K562 (cell line): ENCODE results near the gene MIEN1. TPM values are rescaled to one million over a fixed set of nuclear protein-coding genes. Genes with fewer than 3 reads are reported as not detected.
A peak's percentile ranks its signal among the peaks of the same experiment; 100 is the strongest.

Experiments
- BRD9 ChIP-seq: fragments of 450-650 bp; IDR thresholded peaks from 2 replicates; pipeline ENCODE4 v1.6.1; 2018; ENCODE audit warnings: low read depth; ENCODE audit not compliant: partially characterized antibody
- DIDO1 ChIP-seq: fragments of 450-650 bp; IDR thresholded peaks from 2 replicates; pipeline ENCODE4 v1.6.1; 2016; ENCODE audit warnings: low read depth, missing biosample characterization, missing genetic modification characterization
- ESRRB ChIP-seq: fragments of 250-450 bp; sonication (Bioruptor Pico); IDR thresholded peaks from 2 replicates; pipeline ENCODE4 v1.5.0; 2020; ENCODE audit warnings: mild to moderate bottlenecking, moderate library complexity, borderline replicate concordance
- ETS1 ChIP-seq: conservative IDR thresholded peaks from 2 replicates; pipeline ENCODE4 v1.6.1; 2011; ENCODE audit warnings: low read depth, mild to moderate bottlenecking, low read length; ENCODE audit not compliant: control insufficient read depth
- IFI16 ChIP-seq: fragments of 250-450 bp; sonication (Bioruptor Pico); IDR thresholded peaks from 2 replicates; pipeline ENCODE4 v2.1.2; 2022; ENCODE audit warnings: mild to moderate bottlenecking, inconsistent platforms
- JUNB ChIP-seq: fragments of 450-650 bp; formaldehyde crosslinking; conservative IDR thresholded peaks from 2 replicates; pipeline ENCODE4 v1.4.0; 2020; ENCODE audit warnings: mild to moderate bottlenecking
- KAT7 ChIP-seq: sonication (generic); formaldehyde crosslinking; IDR thresholded peaks from 2 replicates; pipeline ENCODE4 v1.8.0; 2022; ENCODE audit warnings: missing genetic modification reagents, mild to moderate bottlenecking, borderline replicate concordance
- KDM1A ChIP-seq, 2 experiments: fragments of 450-650 bp; IDR thresholded peaks; 2 replicates each; pipeline ENCODE4 v1.6.1; 2016; ENCODE audit warnings: mild to moderate bottlenecking in 2 of 2
- LARP7 ChIP-seq: fragments of 450-650 bp; IDR thresholded peaks from 2 replicates; pipeline ENCODE4 v1.6.1; 2016
- MAFK ChIP-seq: IDR thresholded peaks from 2 replicates; pipeline ENCODE4 v1.6.1; 2011; ENCODE audit warnings: low read length, improper control_type of control experiment
- MECOM ChIP-seq: fragments of 250-450 bp; sonication (Bioruptor Pico); IDR thresholded peaks from 2 replicates; pipeline ENCODE4 v1.8.0; 2022; ENCODE audit warnings: inconsistent platforms
- RAD21 ChIP-seq, 2 experiments: fragments of 250-450 bp in 1 of 2; fragments of 450-650 bp in 1 of 2; sonication (Bioruptor Pico) in 1 of 2; formaldehyde crosslinking in 1 of 2; IDR thresholded peaks in 1 of 2; conservative IDR thresholded peaks in 1 of 2; 2 replicates each; pipeline versions ENCODE4 v1.4.0 to v1.8.0; 2020 to 2022; ENCODE audit warnings: mild to moderate bottlenecking in 2 of 2, moderate library complexity in 1 of 2
- RHOXF2B ChIP-seq: fragments of 250-450 bp; sonication (Bioruptor Pico); conservative IDR thresholded peaks from 2 replicates; pipeline ENCODE4 v1.5.1; 2021
- SIX5 ChIP-seq, 2 experiments: IDR thresholded peaks; 2 replicates each; pipeline ENCODE4 v1.6.1; 2011; ENCODE audit warnings: low read length in 2 of 2, borderline replicate concordance in 1 of 2, low read depth in 1 of 2, mild to moderate bottlenecking in 1 of 2, moderate library complexity in 1 of 2; ENCODE audit not compliant: insufficient read depth in 1 of 2
- ZBTB11 ChIP-seq, 3 experiments: fragments of 200-800 bp in 1 of 3; fragments of 250-450 bp in 1 of 3; fragments of 450-650 bp in 1 of 3; sonication (Bioruptor Pico) in 1 of 3; sonication (Bioruptor generic) in 1 of 3; formaldehyde crosslinking in 1 of 3; IDR thresholded peaks; 2 replicates each; pipeline versions ENCODE4 v1.6.1 to v1.8.0; 2016 to 2022; ENCODE audit warnings: mild to moderate bottlenecking in 2 of 3, missing genetic modification characterization in 2 of 3, missing compliant biosample characterization in 1 of 3, moderate library complexity in 1 of 3
- ZNF146 ChIP-seq: IDR thresholded peaks from one replicate; pipeline ENCODE4 v1.6.1; 2018; ENCODE audit warnings: missing compliant biosample characterization; ENCODE audit not compliant: unreplicated experiment
- polyA plus RNA-seq, 8 experiments: library from polyadenylated mRNA; depleted of rRNA in 4 of 8; stranded (reverse) in 5 of 8; unstranded in 3 of 8; fragments of >200 nt; fragmentation: Nextera tagmentation in 2 of 8; fragmentation: Illumina TruSeq in 1 of 8; extraction: Ambion mirVana in 2 of 8; extraction: Trizol in 1 of 8; gene quantifications; 2 replicates each; pipeline versions ENCODE4 v1.2.1 to v1.2.3, GENCODE V29; 2011 to 2014; ENCODE audit warnings: inconsistent platforms in 1 of 8, missing spikeins in 1 of 8
- total RNA-seq, 7 experiments: library from RNA; depleted of rRNA in 6 of 7; stranded (reverse); fragments of >200 nt in 6 of 7; fragmentation: Illumina TruSeq in 2 of 7; extraction: Trizol in 2 of 7; gene quantifications; 2 replicates each; pipeline versions ENCODE4 v1.2.1 to v1.2.3, GENCODE V29; 2011 to 2021; ENCODE audit warnings: low replicate concordance in 1 of 7
- TF ChIP-seq, protein P1 (sequence below): sonication (generic); formaldehyde crosslinking; IDR thresholded peaks from 2 replicates; pipeline ENCODE4 v1.8.0; 2022; ENCODE audit warnings: mild to moderate bottlenecking, missing genetic modification reagents, borderline replicate concordance
- TF ChIP-seq, protein P2 (sequence below): fragments of 450-650 bp; IDR thresholded peaks from 2 replicates; pipeline ENCODE4 v1.6.1; 2016

The MIEN1 gene
- total and polyA plus RNA-seq, 9 of the 15 experiments (the other 6 are each of a cell fraction or from before 2014, with no cell fraction given) = 61.3 to 142 (median 78.9) TPM

GRCh38 chr17:39754161-39754957, 24.0 kb upstream of the MIEN1 start (continued):
- TF ChIP-seq ZBTB11 (CRISPR knock-in tag; IDR thresholded peaks at IDR 0.05) = peak in 1 of 3 experiments; percentile 87; a peak in 2 of 6 replicates
- TF ChIP-seq RHOXF2B (CRISPR knock-in tag) = no peak
- 0 out of 2 replicates have a peak, but pooled peaks have one; percentile 7 for TF ChIP-seq JUNB
- TF ChIP-seq IFI16 = no peak
- TF ChIP-seq, protein P1, sequence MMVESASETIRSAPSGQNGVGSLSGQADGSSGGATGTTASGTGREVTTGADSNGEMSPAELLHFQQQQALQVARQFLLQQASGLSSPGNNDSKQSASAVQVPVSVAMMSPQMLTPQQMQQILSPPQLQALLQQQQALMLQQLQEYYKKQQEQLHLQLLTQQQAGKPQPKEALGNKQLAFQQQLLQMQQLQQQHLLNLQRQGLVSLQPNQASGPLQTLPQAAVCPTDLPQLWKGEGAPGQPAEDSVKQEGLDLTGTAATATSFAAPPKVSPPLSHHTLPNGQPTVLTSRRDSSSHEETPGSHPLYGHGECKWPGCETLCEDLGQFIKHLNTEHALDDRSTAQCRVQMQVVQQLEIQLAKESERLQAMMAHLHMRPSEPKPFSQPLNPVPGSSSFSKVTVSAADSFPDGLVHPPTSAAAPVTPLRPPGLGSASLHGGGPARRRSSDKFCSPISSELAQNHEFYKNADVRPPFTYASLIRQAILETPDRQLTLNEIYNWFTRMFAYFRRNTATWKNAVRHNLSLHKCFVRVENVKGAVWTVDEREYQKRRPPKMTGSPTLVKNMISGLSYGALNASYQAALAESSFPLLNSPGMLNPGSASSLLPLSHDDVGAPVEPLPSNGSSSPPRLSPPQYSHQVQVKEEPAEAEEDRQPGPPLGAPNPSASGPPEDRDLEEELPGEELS (CRISPR knock-in tag) = no peak
- TF ChIP-seq LARP7 = no peak
- TF ChIP-seq BRD9 = peak; percentile 45
- TF ChIP-seq, protein P2, sequence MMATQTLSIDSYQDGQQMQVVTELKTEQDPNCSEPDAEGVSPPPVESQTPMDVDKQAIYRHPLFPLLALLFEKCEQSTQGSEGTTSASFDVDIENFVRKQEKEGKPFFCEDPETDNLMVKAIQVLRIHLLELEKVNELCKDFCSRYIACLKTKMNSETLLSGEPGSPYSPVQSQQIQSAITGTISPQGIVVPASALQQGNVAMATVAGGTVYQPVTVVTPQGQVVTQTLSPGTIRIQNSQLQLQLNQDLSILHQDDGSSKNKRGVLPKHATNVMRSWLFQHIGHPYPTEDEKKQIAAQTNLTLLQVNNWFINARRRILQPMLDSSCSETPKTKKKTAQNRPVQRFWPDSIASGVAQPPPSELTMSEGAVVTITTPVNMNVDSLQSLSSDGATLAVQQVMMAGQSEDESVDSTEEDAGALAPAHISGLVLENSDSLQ = no peak
- TF ChIP-seq MAFK = no peak
- TF ChIP-seq RAD21 (CRISPR knock-in tag; conservative IDR thresholded peaks at IDR 0.05 in 1 of 2, IDR thresholded peaks at IDR 0.05 in 1 of 2) = peak; percentile 88 to 95
- TF ChIP-seq KAT7 (CRISPR knock-in tag) = 0 out of 2 replicates have a peak, but pooled peaks have one; percentile 73
- no peak for TF ChIP-seq ZNF146 (CRISPR knock-in tag)
- TF ChIP-seq DIDO1 (tag) = no peak
- no peak for TF ChIP-seq ESRRB (CRISPR knock-in tag)
- TF ChIP-seq KDM1A (IDR thresholded peaks at IDR 0.05) = no peak
- TF ChIP-seq MECOM = no peak
- peak; percentile 7; the same call in 1 of the 2 replicates for TF ChIP-seq ETS1
- TF ChIP-seq SIX5 (IDR thresholded peaks at IDR 0.05; ENCODE audit: borderline replicate concordance in 1 of 2, insufficient read depth in 1 of 2, low read depth in 1 of 2, low read length in 2 of 2) = no peak
